GM18861 (cell line): ENCODE measurements around the gene AUH.

ENCODE experiments used
- ATAC-seq: cut with Tn5 transposase; IDR thresholded peaks from one replicate; pipeline ENCODE4 v1.9.1; 2021; ENCODE audit not compliant: unreplicated experiment

AUH gene

DNA sequence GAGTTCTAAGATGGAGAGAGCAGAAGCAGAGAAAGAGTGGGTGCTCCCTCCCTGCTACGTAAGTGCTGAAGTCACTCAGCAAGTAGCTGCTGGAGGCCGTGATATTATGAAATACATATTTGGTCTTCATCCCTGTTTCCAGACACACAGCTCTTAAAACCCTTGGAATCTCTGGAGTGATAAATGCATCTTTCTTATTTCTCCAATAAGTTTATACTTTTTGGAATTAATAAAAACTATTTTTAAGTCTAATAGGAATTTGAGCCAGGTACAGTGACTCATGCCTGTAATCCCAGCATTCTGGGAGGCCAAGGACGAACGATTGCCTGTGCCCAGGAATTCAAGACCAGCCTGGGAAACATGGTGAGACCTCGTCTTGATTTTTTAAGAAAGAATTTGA lies 60.6 kb downstream of the AUH start:
- no peak for ATAC-seq

DNA sequence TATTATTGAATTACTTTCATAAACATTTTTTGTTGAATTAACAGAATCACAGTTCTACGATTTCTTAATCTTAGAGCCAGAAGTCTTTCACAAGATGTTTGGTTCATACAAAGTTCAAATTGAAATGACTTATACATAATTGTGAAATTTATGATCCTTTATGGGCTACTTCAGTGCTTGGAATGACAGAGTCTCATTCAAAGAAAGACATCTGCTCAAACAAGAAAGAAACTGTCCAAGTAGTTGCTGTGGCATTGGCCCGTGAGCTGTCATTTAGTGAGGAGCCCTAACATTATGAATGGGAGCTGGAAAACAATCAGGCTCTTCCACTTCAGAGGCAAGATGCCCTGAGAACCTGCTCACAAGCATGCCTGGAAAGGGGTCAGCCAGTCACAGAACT lies 63.4 kb downstream of the AUH start:
- ATAC-seq = no peak

DNA sequence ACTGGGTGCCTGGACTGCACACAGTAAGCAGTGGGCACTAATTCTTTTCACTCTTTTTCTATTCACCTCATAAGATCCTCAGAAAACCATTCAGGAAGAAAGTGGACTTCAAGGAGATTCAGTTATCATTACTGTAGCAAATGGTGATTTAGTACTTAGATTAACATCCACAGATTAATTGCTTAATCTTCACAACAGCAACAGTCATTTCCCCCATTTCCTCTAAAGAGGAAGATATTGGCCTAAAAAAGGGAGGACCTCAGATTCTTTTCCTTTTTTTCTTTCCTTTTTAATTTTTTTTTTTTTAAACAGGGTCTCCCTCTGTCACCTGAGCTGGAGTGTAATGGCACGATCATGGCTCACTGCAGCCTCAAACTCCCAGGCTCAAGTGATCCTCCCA lies 64.4 kb downstream of the AUH start:
- no peak for ATAC-seq

DNA sequence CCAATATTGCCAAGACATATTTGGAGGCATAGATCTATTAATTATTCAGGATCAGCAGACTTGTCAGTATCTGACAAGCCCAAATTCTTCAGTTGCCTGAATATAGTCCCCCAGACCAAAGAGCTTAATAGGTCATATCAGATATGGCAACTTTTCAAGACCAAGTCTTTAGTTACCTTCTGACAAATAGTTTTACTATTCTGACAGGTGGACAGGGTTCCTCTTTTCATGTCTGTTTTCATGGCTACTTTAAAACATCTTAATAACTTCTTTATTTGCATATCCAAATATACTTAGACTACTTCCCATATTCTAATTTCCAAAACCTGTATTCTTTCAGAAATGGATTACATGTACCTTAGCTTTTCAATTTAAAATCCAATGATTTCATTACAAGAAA lies 65.4 kb downstream of the AUH start:
- ATAC-seq = no peak

GRCh38 chr9:91295357-91295756 lies 66.4 kb downstream of the AUH start:
- no peak for ATAC-seq

GRCh38 chr9:91291866-91292265 lies 69.9 kb downstream of the AUH start:
- no peak for ATAC-seq

DNA sequence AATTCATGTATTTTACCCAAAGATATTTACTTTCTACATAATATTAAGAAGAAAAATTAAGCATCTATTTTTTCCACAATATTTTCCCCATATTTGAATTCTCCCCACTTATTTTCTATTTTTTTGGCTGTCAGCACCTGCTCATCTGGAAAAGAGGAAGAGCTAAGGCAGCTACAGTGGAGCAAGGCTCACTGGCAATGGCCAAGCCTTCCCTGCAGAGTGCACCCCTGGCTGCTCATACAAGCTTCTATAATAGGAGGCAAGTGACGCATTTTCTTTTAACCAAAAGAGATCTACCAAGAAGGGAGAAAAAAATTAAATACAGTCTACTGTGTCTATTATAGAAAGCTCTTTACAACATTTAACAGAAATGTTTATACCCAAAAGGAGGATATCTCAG lies 72.5 kb downstream of the AUH start:
- ATAC-seq = no peak

DNA sequence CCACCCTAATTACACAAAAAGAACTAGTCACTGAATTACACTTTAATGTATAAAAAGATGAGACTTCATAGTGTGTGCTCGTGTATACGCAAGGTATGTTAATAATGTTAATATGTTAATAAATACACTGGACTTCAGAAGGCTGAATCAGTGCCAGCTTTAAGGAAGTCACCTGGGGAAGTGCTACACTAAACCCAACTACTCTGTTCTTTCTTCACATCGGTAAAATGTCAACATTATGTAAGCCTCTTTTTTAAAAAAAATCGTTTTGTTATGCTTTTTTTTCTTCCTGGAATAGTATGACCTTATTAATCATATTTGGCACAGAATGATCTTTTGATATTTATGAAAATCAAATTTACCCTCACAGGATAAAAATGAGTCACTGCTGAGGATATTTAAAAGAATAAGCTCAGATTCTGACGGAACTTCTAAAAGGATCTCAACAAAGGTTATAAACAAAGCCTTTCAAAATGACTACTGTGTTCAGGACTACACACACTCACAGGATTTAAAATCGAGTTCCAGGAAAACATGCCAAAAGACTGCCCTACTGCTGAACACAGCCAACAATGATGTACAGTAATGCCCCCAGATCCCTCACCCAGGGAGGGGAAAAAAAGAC lies 75.9 kb downstream of the AUH start:
- no peak for ATAC-seq

DNA sequence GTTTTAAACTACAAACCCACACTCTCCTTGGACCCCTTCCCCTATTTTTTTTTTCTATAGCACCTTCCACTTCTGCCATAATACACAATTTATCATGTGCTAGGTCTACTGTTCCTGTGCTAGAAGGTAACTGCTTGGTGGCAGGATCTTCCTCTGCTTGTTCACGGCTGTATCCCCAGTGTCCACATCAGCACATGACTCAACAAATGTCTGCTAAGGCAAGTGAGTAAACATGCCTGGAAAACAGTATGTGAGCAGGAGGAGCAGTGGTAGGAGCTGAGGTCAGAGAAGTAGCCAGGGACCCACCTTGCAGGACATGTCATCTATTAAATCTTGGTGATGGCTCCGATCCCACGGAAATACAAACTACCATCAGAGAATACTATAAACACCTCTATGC lies 79.4 kb downstream of the AUH start:
- no peak for ATAC-seq

GRCh38 chr9:91279296-91280204 lies 82.2 kb downstream of the AUH start:
- ATAC-seq = no peak

GRCh38 chr9:91276513-91276912 lies 85.2 kb downstream of the AUH start:
- ATAC-seq = no peak

DNA sequence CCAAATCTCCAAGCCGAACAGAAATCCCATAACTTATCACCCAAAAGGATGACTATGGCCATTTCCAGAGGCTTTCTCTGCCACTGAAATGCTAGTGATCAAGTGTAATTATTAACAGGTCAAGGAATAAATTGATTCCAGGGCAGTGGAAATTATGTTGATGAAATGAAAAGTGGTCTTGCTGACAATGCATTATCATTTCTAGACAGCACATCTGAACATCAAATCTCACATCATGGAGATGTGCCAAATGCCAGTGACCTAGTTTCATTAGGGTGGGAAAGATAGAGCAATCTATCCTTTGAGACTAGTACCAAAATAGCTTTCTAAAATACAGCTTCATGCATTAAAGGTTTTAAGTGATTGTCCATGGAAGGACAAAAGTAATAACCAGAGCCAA lies 86.1 kb downstream of the AUH start:
- no peak for ATAC-seq

DNA sequence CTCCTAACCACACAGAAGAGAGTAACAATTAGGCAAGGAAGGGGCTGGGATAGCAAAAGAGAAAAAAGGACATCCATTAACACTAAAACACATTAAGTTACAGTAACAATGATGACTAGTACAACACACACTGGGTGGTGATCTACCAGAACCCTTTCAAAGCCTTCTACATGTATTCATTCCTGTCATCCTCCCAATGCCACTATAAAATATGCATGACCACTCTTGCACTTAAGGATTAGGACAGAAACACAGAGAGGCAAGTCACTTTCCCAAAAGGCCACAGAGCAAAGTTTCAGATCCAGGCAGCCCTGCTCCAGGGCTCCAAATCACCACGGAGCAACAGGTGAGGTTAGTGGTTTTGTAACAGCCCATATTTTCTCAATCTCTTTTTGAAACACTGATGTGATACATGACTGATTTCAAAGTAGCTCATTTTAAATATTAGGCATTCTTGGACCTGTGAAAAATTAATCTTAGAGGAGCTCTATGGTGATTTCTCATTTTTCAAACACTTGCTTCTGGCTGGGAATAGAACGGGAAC lies 86.7 kb downstream of the AUH start:
- no peak for ATAC-seq

GRCh38 chr9:91273853-91274552 lies 87.7 kb downstream of the AUH start:
- ATAC-seq = peak; percentile 54

GRCh38 chr9:91271156-91271555 lies 90.6 kb downstream of the AUH start:
- ATAC-seq = no peak

DNA sequence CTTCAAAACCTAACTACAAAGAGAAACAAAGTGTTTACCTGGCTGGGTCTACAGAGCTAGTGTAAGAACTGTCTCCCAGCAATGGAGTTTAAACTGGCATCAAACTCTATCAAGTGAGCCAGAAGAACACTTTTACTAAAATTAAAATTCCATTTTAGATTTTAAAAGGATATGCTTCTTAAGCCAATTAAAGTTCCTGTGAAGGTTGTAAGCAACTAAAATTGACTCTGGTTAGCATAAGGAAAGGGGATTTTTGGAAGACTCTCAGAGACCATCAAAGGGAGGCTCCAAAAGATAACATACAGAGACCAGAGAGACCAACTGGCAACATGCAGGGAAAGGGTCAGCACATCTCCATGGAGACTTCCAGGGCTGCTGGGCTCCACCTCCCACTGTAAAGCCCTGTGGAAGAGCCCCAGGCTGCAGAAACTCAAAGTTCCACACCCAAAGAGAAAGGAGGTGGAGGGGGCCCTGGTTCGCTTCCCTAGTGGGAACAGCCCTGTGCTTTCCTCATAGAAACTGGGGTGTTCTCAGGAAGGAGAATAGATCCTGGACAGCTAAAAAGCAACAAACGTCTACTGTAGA lies 91.7 kb downstream of the AUH start:
- ATAC-seq = no peak

DNA sequence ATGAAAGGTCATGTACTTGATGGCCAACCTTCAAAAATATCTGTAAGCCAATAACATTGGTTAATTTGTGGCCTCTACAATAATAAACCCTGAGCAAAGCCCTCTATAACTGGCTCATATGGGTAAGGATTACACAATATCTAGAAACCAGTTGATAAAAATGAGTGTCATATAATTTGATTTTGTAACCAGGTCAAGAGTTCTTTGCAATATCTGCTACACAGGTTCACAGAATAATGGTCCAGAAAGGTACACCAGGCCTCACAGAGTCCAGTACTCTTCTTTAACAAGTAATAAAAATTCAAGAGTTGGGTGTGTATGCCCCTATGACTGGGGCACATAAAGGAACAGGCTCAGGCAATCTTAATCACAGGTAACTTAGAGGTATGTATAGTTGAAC lies 95.3 kb downstream of the AUH start:
- no peak for ATAC-seq

DNA sequence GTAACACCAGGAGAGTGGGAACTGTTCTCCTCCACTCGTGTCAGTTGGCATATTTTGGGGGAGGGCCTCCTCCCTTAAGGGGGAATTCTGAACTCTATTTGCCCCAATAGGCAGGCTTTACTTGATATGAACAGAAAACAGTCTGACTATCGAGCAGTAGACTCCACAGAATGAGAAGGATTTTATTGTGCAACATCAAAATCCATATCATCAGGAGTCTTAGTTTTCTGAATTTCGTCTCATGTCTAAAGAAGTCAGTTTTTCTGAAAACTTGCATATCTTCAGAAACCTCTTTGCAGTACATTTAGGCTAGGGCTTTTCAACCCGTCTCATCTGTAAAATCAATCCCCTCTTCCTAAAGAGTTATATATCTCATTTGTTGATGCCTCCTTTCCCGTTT lies 96.2 kb downstream of the AUH start:
- no peak for ATAC-seq

DNA sequence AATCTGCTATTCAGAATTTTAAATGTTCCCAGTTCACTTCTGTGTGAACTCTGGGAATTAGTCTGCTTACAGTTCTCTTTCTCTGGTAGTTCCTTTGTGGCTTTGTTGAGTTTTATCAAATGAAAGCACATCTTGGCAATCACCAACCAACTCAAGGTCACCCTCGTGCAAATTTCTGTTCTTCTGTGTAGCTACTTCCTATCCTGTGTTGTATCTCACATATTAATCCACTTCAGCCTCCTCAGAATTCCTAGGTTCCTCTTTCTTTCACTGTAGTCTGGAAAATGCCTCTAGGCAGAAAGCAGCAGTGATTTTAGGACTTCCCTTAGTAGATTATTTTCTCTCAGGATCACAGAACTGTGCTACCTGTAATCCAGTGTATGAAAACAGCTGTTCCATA lies 100.3 kb downstream of the AUH start:
- no peak for ATAC-seq

DNA sequence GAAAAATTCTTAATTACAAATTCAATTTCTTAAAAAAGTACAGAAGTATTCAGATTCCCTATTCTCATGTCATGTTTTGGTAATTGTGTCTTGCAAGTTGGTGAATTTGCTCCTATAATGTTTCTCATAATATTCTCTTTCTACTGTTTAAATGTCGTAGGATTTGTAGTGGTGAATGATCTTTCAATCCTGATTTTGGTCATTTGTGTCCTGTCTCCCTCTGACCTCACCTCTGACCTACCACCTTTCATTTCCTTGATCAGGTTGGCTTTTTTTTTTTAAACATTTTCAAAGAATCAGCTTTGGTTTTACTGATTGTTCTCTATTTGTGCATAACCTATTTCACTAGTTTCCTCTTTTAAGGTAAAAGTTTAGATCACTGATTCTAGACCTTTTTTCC lies 102.6 kb downstream of the AUH start:
- no peak for ATAC-seq

GRCh38 chr9:91258451-91258850 lies 103.3 kb downstream of the AUH start:
- ATAC-seq = no peak
